Caco-2 (cell line): ENCODE data around the gene UHMK1. TPM values are rescaled to one million over a fixed set of nuclear protein-coding genes. Genes with fewer than 3 reads are reported as not detected.

Experiments used
- BruUV-seq: library from RNA; stranded (reverse); fragments of 400-500 nt; replicated peaks from 2 replicates; lab custom pipeline; 2021; lab: Mats Ljungman, UMichigan
- CTCF ChIA-PET: fragments of 300-600 bp; sonication (Branson Sonifier 250); formaldehyde crosslinking; loops from one replicate; lab custom pipeline; 2022; ENCODE audit warnings: antibody characterized with exemption; lab: Charles Lee
- POLR2A ChIA-PET: fragments of 300-600 bp; sonication (Branson Sonifier 250); formaldehyde crosslinking; loops from one replicate; lab custom pipeline; 2022; ENCODE audit warnings: antibody characterized with exemption; lab: Charles Lee
- DNase-seq, 2 experiments: peaks; one replicate each; pipeline versions ENCODE4 v3.0.0 to v3.0.0-alpha.2; 2020 to 2022
- H3K27me3 ChIP-seq: replicated peaks from 2 replicates; pipeline ENCODE4 v1.6.0; 2011; ENCODE audit warnings: low read length; ENCODE audit not compliant: control insufficient read depth, insufficient read depth
- H3K36me3 ChIP-seq: 2 replicates; pipeline ENCODE4 v1.5.1; 2011; ENCODE audit warnings: low read length; ENCODE audit not compliant: control insufficient read depth, insufficient read depth
- H3K4me1 ChIP-seq: fragments of 250-450 bp; sonication (Bioruptor Pico); 2 replicates; pipeline ENCODE4 v1.5.1; 2020; ENCODE audit warnings: mild to moderate bottlenecking
- H3K4me3 ChIP-seq: 2 replicates; pipeline ENCODE4 v1.5.1; 2011; ENCODE audit warnings: low read depth, mild to moderate bottlenecking, control low read depth, low read length
- H3K9me3 ChIP-seq: fragments of 250-450 bp; sonication (Bioruptor Pico); 2 replicates; pipeline ENCODE4 v1.5.1; 2020; ENCODE audit warnings: mild to moderate bottlenecking, moderate library complexity
- H3K27ac Mint-ChIP-seq: one replicate; pipeline ENCODE4 v1.8.0; 2022; ENCODE audit warnings: mixed read lengths; ENCODE audit not compliant: unreplicated experiment
- H3K27me3 Mint-ChIP-seq: one replicate; pipeline ENCODE4 v1.8.0; 2022; ENCODE audit warnings: mixed read lengths; ENCODE audit not compliant: insufficient read depth, unreplicated experiment
- H3K36me3 Mint-ChIP-seq: one replicate; pipeline ENCODE4 v1.8.0; 2022; ENCODE audit warnings: mild to moderate bottlenecking, mixed read lengths; ENCODE audit not compliant: insufficient read depth, unreplicated experiment
- H3K4me1 Mint-ChIP-seq: one replicate; pipeline ENCODE4 v1.8.0; 2022; ENCODE audit warnings: low read depth, mixed read lengths; ENCODE audit not compliant: unreplicated experiment
- H3K4me3 Mint-ChIP-seq: one replicate; pipeline ENCODE4 v1.8.0; 2022; ENCODE audit warnings: mild to moderate bottlenecking, moderate library complexity, mixed read lengths; ENCODE audit not compliant: unreplicated experiment
- H3K9me3 Mint-ChIP-seq: one replicate; pipeline ENCODE4 v1.8.0; 2022; ENCODE audit warnings: mixed read lengths; ENCODE audit not compliant: unreplicated experiment
- intact Hi-C: fragments of 100-400 bp; cut with micrococcal nuclease; formaldehyde crosslinking; loops from one replicate; pipeline ENCODE4 v1.10.0; 2022; ENCODE audit not compliant: unreplicated experiment
- total RNA-seq: library from RNA; stranded (reverse); gene quantifications from 2 replicates; pipeline ENCODE4 v1.2.3, GENCODE V29; 2022
- TF ChIP-seq, protein P1 (sequence below), 2 experiments: fragments of 200-600 bp in 1 of 2; IDR thresholded peaks; 1 replicate in 1 of 2; 2 replicates in 1 of 2; pipeline versions ENCODE4 v1.5.1 to v1.8.0; 2011 to 2022; ENCODE audit warnings: antibody characterized with exemption in 1 of 2, control low read depth in 1 of 2, inconsistent platforms in 1 of 2, low read depth in 1 of 2, low read length in 1 of 2, mild to moderate bottlenecking in 1 of 2, moderate library complexity in 1 of 2; ENCODE audit not compliant: insufficient read depth in 1 of 2, severe bottlenecking in 1 of 2, unreplicated experiment in 1 of 2

UHMK1 gene
- total RNA-seq, 1 experiment from 2014 or later: 24.9 TPM

DNA sequence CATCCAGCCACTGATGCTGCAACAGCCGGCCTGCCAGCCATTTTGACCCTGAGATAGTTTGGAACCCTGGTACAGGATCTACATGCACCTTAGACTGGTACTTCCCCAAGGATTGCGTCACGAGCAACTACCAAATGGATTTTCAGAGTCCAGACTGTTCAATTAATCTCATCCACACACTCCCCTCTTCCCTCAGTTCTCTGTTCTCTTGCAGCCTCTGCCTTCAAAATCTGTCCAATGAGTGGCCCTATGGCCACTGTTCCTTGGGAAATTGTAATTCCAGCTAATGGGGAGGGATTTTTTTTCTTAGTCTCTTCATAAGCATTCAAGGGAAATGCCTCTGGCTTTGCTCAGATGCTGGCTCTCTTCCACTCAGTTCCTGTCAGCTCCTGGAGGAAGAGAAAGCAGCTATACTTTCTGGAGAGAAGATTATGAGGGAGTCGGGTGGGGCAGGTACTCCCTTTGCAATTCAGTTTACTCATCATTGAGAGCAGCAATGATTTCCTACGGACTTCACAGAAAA is 44.1 kb downstream of the UHMK1 start:
- no peak overlapping the region for H3K4me3 Mint-ChIP-seq
- no TSS peak for BruUV-seq
- intact Hi-C loops: no loop called here
- no peak overlapping the region for H3K27ac Mint-ChIP-seq
- Histone ChIP-seq H3K36me3 (no peaks in the 10 kb centered on the region), H3K27me3 (no peaks in the 10 kb centered on the region), H3K9me3 (0 out of 2 replicates have a peak, but pooled peaks cover 4% of the 10 kb centered on the region), H3K4me3 (no peak overlapping the region), H3K4me1 (no peaks in the 10 kb centered on the region)
- no peaks in the 10 kb centered on the region for H3K4me1 Mint-ChIP-seq
- TF ChIP-seq, protein P1, sequence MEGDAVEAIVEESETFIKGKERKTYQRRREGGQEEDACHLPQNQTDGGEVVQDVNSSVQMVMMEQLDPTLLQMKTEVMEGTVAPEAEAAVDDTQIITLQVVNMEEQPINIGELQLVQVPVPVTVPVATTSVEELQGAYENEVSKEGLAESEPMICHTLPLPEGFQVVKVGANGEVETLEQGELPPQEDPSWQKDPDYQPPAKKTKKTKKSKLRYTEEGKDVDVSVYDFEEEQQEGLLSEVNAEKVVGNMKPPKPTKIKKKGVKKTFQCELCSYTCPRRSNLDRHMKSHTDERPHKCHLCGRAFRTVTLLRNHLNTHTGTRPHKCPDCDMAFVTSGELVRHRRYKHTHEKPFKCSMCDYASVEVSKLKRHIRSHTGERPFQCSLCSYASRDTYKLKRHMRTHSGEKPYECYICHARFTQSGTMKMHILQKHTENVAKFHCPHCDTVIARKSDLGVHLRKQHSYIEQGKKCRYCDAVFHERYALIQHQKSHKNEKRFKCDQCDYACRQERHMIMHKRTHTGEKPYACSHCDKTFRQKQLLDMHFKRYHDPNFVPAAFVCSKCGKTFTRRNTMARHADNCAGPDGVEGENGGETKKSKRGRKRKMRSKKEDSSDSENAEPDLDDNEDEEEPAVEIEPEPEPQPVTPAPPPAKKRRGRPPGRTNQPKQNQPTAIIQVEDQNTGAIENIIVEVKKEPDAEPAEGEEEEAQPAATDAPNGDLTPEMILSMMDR (IDR thresholded peaks at IDR 0.05; ENCODE audit: insufficient read depth in 1 of 2, low read depth in 1 of 2, low read length in 1 of 2, severe bottlenecking in 1 of 2, unreplicated experiment in 1 of 2): no peak
- H3K36me3 Mint-ChIP-seq: peaks cover 6% of the 10 kb centered on the region
- peaks cover 14% of the 10 kb centered on the region for H3K9me3 Mint-ChIP-seq
- no peak for DNase-seq
- no peaks in the 10 kb centered on the region for H3K27me3 Mint-ChIP-seq
- ChIA-PET CTCF (no interaction called here), POLR2A (no interaction called here)

DNA sequence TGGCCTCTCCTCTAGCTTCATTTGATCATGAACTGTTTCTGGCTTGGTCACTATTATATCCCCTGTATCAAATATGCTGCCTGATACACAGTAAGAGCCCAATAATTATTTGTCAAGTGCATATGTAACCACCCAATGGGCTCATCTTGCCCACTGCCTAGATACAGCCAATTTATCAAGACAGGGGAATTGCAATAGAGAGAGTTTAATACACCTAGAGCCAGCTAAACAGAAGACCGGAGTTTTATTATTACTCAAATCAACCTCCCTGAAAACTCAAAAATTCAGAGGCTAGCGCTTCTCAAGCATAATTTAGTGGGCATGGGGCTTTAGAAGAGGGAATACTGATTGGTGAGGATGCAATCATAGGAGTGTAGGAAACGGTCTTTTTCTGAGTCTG is 45.6 kb downstream of the UHMK1 start:
- H3K9me3 ChIP-seq: 0 out of 2 replicates have a peak, but pooled peaks cover 4% of the 10 kb centered on the region
- peaks cover 14% of the 10 kb centered on the region for H3K9me3 Mint-ChIP-seq
- no peak overlapping the region for H3K4me3 Mint-ChIP-seq
- TF ChIP-seq, protein P1 (IDR thresholded peaks at IDR 0.05; ENCODE audit: insufficient read depth in 1 of 2, low read depth in 1 of 2, low read length in 1 of 2, severe bottlenecking in 1 of 2, unreplicated experiment in 1 of 2): no peak
- no TSS peak for BruUV-seq
- ChIA-PET CTCF (no interaction called here), POLR2A (no interaction called here)
- H3K27me3 ChIP-seq: no peaks in the 10 kb centered on the region
- no peaks in the 10 kb centered on the region for H3K4me1 ChIP-seq
- H3K4me1 Mint-ChIP-seq: no peaks in the 10 kb centered on the region
- H3K27ac Mint-ChIP-seq: no peak overlapping the region
- no peaks in the 10 kb centered on the region for H3K27me3 Mint-ChIP-seq
- no peak overlapping the region for H3K4me3 ChIP-seq
- no peak for DNase-seq
- intact Hi-C loops: no loop called here
- no peaks in the 10 kb centered on the region for H3K36me3 Mint-ChIP-seq
- H3K36me3 ChIP-seq: no peaks in the 10 kb centered on the region

DNA sequence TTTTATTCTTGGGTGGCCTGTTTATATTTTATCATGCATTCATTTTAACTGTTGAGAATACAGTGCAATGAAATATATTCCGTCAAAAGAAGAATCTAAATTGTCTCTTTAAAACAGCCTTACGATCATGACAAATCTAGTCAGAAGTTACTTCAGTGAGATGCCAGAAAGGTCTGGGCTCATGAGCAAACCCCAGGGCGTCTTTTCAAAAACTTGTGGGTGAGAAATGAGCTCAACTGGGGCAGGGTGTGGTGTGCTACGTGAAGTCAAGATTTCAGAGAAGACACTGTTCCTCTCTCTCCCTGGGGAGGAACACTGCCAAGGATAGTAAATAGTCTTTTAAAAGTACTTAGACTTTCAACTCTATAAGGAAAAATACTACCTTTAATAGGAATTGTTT is 50.6 kb downstream of the UHMK1 start:
- H3K9me3 Mint-ChIP-seq: no peaks in the 10 kb centered on the region
- BruUV-seq: no TSS peak
- H3K4me3 Mint-ChIP-seq: no peak overlapping the region
- ChIA-PET CTCF (no interaction called here), POLR2A (no interaction called here)
- H3K27me3 Mint-ChIP-seq: no peaks in the 10 kb centered on the region
- H3K27ac Mint-ChIP-seq: no peak overlapping the region
- no peaks in the 10 kb centered on the region for H3K4me1 ChIP-seq
- H3K36me3 Mint-ChIP-seq: no peaks in the 10 kb centered on the region
- no peak for DNase-seq
- H3K9me3 ChIP-seq: no peaks in the 10 kb centered on the region
- H3K4me3 ChIP-seq: no peak overlapping the region
- H3K36me3 ChIP-seq: no peaks in the 10 kb centered on the region
- no peaks in the 10 kb centered on the region for H3K4me1 Mint-ChIP-seq
- TF ChIP-seq, protein P1 (IDR thresholded peaks at IDR 0.05; ENCODE audit: insufficient read depth in 1 of 2, low read depth in 1 of 2, low read length in 1 of 2, severe bottlenecking in 1 of 2, unreplicated experiment in 1 of 2): no peak
- intact Hi-C loops: no loop called here
- no peaks in the 10 kb centered on the region for H3K27me3 ChIP-seq
